Left lung (tissue), 10 donors: ENCODE data around the gene KDM7A. TPM values are rescaled to one million over a fixed set of nuclear protein-coding genes. Genes with fewer than 3 reads are reported as not detected.

Experiments used
- ATAC-seq: fragments of 200-7000 bp; cut with Tn5 transposase; one replicate; pipeline ENCODE4 v1.9.1; 2020; ENCODE audit warnings: moderate library complexity
- DNase-seq, 4 donors: peaks; one replicate each; pipeline ENCODE4 v3.0.0-alpha.2; 2013 to 2020
- H3K27ac ChIP-seq, 2 donors: fragments of 200-600 bp; sonication (generic) in 1 of 2; one replicate each; pipeline versions ENCODE4 v1.5.0 to v1.8.0; 2020 to 2021
- H3K27me3 ChIP-seq, 2 donors: fragments of 200-600 bp; sonication (generic) in 1 of 2; one replicate each; pipeline versions ENCODE4 v1.5.0 to v1.8.0; 2020 to 2021
- H3K36me3 ChIP-seq, 2 donors: fragments of 200-600 bp; sonication (generic) in 1 of 2; one replicate each; pipeline versions ENCODE4 v1.5.0 to v1.8.0; 2020 to 2021
- H3K4me1 ChIP-seq, 2 donors: fragments of 200-600 bp; one replicate each; pipeline ENCODE4 v1.8.0; 2021
- H3K4me3 ChIP-seq, 2 donors: fragments of 200-600 bp; sonication (generic) in 1 of 2; one replicate each; pipeline versions ENCODE4 v1.5.0 to v1.8.0; 2020 to 2021; ENCODE audit warnings: mild to moderate bottlenecking in 1 of 2
- H3K9me3 ChIP-seq, 2 donors: fragments of 200-600 bp; sonication (generic) in 1 of 2; one replicate each; pipeline versions ENCODE4 v1.5.0 to v1.8.0; 2020 to 2021
- CTCF ChIP-seq, 2 donors: fragments of 200-600 bp; sonication (generic) in 1 of 2; IDR thresholded peaks; one replicate each; pipeline versions ENCODE4 v1.5.0 to v1.8.0; 2021; ENCODE audit warnings: antibody characterized with exemption in 2 of 2
- intact Hi-C, 2 donors: fragments of 100-400 bp; cut with DNase I; formaldehyde crosslinking; loops; one replicate each; pipeline versions ENCODE4 v1.11.2 to v1.14.2; 2022
- polyA plus RNA-seq, 6 donors: library from polyadenylated mRNA; unstranded; fragments of 120-200 nt; gene quantifications; one replicate each; pipeline ENCODE4 v1.2.1, GENCODE V29; 2013; ENCODE audit not compliant: insufficient read length in 6 of 6
- total RNA-seq, 2 donors: library from RNA; stranded (reverse); fragmentation: NEBNext Ultra II Directional; extraction: Animal tissue kit (Norgen Biotek cat#: 25700); gene quantifications; one replicate each; pipeline ENCODE4 v1.2.1, GENCODE V29; 2021
- donor health status: DM: no; HTN: yes; CAD: no.
- donor health status: DM: no; HTN: no; CAD: no.

KDM7A gene
- total and polyA plus RNA-seq, 8 donors: 13.2 to 20.1 (median 15.5) TPM

- no peaks in the 10 kb centered on the region for H3K36me3 ChIP-seq
- intact Hi-C loops: no loop called here
- ATAC-seq (no peak), DNase-seq (no peak)
- H3K27ac ChIP-seq: no peak overlapping the region
- peaks cover 0 to 5% of the 10 kb centered on the region in 2 donors for H3K4me1 ChIP-seq
- TF ChIP-seq CTCF (IDR thresholded peaks at IDR 0.05): no peak
- peaks cover 0 to 48% of the 10 kb centered on the region in 2 donors for H3K27me3 ChIP-seq
- H3K9me3 ChIP-seq: peaks cover 0 to 2% of the 10 kb centered on the region in 2 donors
- no peak overlapping the region for H3K4me3 ChIP-seq
Observed at GRCh38 chr7:140182917-140183316, 6.1 kb upstream of the KDM7A start.

- H3K9me3 ChIP-seq: peaks cover 0 to 2% of the 10 kb centered on the region in 2 donors
- DNase-seq (no peak), ATAC-seq (no peak)
- H3K4me1 ChIP-seq: peaks cover 8 to 15% of the 10 kb centered on the region in 2 donors
- no peak overlapping the region for H3K4me3 ChIP-seq
- intact Hi-C loops: loop anchor here in 1 of 2 donors (10.0 kb wide), 1 partner anchor 135 kb away; no protein-coding TSS in a partner anchor
- H3K27me3 ChIP-seq: peaks cover 0 to 43% of the 10 kb centered on the region in 2 donors
- H3K36me3 ChIP-seq: no peaks in the 10 kb centered on the region
- TF ChIP-seq CTCF (IDR thresholded peaks at IDR 0.05): no peak
- H3K27ac ChIP-seq: no peak overlapping the region
Observed at GRCh38 chr7:140179339-140179738, 2.6 kb upstream of the KDM7A start.

GRCh38 chr7:140176122-140176701, 571 bp downstream of the KDM7A start:
- no peak for ATAC-seq
- H3K9me3 ChIP-seq: peaks cover 0 to 2% of the 10 kb centered on the region in 2 donors
- peak in 1 of 4 donors; percentile 19 for DNase-seq
- H3K27me3 ChIP-seq: peaks cover 0 to 11% of the 10 kb centered on the region in 2 donors
- H3K36me3 ChIP-seq: no peaks in the 10 kb centered on the region
- peak overlapping the region; percentile 77 to 88 for H3K4me3 ChIP-seq
- H3K27ac ChIP-seq: peak overlapping the region; percentile 99 to 100
- intact Hi-C loops: loop anchor here in 1 of 2 donors (10.0 kb wide), 1 partner anchor 139 kb away; no protein-coding TSS in a partner anchor
- peaks cover 13 to 44% of the 10 kb centered on the region in 2 donors for H3K4me1 ChIP-seq
- TF ChIP-seq CTCF (IDR thresholded peaks at IDR 0.05): no peak

- Histone ChIP-seq H3K9me3 (peaks cover 0 to 2% of the 10 kb centered on the region in 2 donors), H3K27me3 (peaks cover 0 to 6% of the 10 kb centered on the region in 2 donors), H3K27ac (peak overlapping the region; percentile 99 to 100), H3K36me3 (no peaks in the 10 kb centered on the region), H3K4me3 (peak overlapping the region; percentile 77 to 88), H3K4me1 (peaks cover 13 to 46% of the 10 kb centered on the region in 2 donors)
- peak; percentile 80 for ATAC-seq
- DNase-seq: peak; percentile 91 to 97 (median 94)
- intact Hi-C loops: loop anchor here in 1 of 2 donors (10.0 kb wide), 1 partner anchor 139 kb away; no protein-coding TSS in a partner anchor
- peak; percentile 59 to 70 for TF ChIP-seq CTCF (IDR thresholded peaks at IDR 0.05)
Observed at GRCh38 chr7:140175221-140176121, 1.3 kb downstream of the KDM7A start.

- intact Hi-C loops: loop anchor here in 1 of 2 donors (10.0 kb wide), 1 partner anchor 141 kb away; no protein-coding TSS in a partner anchor
- no peak overlapping the region for H3K4me3 ChIP-seq
- ATAC-seq (no peak), DNase-seq (no peak)
- H3K4me1 ChIP-seq: peaks cover 13 to 51% of the 10 kb centered on the region in 2 donors
- no peaks in the 10 kb centered on the region for H3K9me3 ChIP-seq
- no peaks in the 10 kb centered on the region for H3K27me3 ChIP-seq
- TF ChIP-seq CTCF (IDR thresholded peaks at IDR 0.05): no peak
- peak overlapping the region; percentile 6 to 99 for H3K27ac ChIP-seq
- H3K36me3 ChIP-seq: no peaks in the 10 kb centered on the region
Observed at GRCh38 chr7:140174217-140174616, 2.6 kb downstream of the KDM7A start.
